HG02678 (cell line): ENCODE results near the gene PEAK3.

ENCODE experiments used
- ATAC-seq: cut with Tn5 transposase; IDR thresholded peaks from one replicate; pipeline ENCODE4 v1.9.1; 2021; ENCODE audit warnings: mild to moderate bottlenecking, moderate library complexity; ENCODE audit not compliant: unreplicated experiment

PEAK3 gene

GRCh38 chr19:2239771-2240770, 41.9 kb downstream of the PEAK3 start:
- no peak for ATAC-seq

DNA sequence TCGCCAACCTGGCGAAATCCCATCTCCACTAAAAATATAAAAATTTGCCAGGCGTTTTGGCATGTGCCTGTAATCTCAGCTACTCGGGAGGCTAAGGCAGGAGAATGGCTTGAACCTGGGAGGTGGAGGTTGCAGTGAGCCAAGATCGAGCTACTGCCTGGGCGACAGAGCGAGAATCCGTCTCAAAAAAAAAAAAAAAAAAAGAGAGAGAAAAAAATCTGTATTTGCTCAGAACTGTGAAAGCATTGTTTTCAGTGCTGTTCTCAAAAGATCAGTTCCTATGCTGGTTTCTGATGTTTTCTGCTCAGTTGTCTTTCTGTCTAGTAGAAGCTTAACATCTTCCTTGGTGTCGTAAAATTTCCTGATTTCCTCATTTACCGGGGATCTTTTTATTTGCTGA, 42.8 kb downstream of the PEAK3 start:
- no peak for ATAC-seq

DNA sequence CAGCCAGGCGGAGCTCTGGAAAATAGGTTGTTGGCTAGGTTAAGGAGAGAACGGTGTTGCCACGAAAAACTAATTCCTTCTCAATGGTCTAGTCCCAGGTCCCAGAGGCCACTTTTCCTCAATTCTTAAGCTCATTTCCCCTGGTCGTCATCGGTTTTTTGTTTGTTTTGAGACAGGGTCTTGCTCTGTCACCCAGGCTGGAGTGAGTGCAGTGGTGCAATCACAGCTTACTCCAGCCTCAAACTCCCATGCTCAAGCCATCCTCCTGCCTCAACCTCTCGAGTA, 44.2 kb downstream of the PEAK3 start:
- ATAC-seq = no peak

- no peak for ATAC-seq
Measured at GRCh38 chr19:2237051-2237868, 44.7 kb downstream of the PEAK3 start.

DNA sequence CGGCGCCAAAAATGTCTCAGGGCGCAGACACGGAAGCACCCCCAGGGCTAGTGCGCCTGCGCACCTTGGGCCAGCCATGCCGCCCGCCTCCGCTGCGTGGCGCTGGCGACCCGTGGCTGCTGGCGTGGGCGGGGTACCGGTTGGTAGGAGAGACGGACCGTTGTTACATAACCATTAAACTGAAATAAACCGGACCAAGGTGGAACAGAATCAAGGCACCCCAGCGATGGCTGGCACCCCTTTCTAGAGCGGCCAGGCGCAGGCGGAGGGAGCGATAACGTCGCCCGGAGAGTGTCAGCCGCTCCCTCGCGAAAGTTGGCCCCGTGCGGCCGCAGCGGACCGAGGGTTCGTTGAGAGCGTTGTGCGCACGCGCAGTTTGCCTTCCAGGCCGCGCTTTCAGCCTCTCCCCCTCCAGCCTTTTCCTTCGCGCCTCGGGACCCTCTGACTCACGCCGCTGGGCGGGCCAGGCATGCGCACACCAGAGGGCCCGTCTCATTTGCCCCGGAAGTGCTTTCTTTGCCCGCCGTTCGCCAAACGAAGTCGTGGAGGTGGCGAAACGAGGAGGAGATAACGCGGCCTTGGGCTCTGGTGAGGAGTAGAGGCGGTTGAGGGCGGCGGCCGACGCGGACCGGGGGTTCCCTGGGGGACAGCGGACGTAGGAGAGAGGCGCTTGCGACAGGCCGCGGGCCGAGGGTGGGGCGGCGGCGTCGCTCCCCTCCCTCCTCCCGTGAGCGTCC, 45.5 kb downstream of the PEAK3 start, which contains the start of the genes PLEKHJ1 and SF3A2:
TSS of gene PLEKHJ1 (minus strand) at position 16 of the 737 bp plus-strand sequence. CDS start 81 bp downstream, outside the sequence.
TSS of gene SF3A2 (plus strand) at position 511 of the 737 bp plus-strand sequence. CDS start 6,595 bp downstream, outside the sequence.
- ATAC-seq = peak; percentile 74

DNA sequence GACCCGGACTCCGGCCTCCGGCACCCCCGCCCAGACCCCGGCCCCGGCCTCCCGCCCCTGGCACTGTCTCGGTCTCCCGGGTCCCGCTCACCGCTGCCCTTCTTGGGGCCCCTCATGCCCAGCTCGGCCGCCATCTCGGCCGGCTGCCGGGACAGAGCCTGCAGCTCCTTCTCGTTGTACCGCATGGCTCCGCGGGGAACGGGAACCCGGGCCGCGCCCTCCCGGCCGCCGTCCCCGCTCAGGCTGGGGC, 46.0 kb downstream of the PEAK3 start:
- ATAC-seq = peak; percentile 15

DNA sequence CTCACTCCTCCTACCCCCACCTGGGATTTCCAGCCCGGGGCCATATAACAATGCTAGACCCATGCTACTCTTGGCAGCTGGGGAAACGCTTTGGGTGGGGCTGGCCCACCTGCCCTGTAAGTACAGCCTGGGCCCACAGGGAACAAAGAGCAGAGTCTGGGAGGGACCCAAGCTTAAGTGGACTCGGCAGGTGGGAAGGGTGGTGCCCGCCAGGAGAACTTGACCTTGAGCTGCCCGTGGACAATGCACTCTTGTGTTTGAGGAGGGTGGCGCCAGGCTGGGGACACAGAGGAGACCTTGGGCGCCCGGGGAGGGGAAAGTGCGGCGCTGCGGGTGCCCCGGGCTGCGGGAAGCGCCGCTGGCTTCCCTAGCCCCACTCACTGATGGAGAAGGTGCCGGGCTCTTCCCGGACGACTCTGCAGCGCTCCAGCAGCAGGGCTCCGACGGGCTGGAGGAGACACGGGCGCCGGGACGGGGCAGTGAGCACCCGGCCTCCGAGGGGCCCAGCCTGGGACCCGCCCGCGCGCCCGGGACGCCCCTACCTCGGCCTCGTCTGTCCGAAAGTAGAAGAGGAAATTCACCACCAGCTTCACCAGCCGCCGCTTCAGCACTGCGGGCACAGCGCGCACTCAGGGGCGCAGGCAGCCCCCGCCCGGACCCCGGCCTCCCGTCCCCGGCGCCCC, 46.5 kb downstream of the PEAK3 start:
- ATAC-seq = peak; percentile 6

- no peak for ATAC-seq
Measured at GRCh38 chr19:2234996-2235380, 47.0 kb downstream of the PEAK3 start.

- ATAC-seq = no peak
Measured at GRCh38 chr19:2233601-2234280, 48.2 kb downstream of the PEAK3 start.

DNA sequence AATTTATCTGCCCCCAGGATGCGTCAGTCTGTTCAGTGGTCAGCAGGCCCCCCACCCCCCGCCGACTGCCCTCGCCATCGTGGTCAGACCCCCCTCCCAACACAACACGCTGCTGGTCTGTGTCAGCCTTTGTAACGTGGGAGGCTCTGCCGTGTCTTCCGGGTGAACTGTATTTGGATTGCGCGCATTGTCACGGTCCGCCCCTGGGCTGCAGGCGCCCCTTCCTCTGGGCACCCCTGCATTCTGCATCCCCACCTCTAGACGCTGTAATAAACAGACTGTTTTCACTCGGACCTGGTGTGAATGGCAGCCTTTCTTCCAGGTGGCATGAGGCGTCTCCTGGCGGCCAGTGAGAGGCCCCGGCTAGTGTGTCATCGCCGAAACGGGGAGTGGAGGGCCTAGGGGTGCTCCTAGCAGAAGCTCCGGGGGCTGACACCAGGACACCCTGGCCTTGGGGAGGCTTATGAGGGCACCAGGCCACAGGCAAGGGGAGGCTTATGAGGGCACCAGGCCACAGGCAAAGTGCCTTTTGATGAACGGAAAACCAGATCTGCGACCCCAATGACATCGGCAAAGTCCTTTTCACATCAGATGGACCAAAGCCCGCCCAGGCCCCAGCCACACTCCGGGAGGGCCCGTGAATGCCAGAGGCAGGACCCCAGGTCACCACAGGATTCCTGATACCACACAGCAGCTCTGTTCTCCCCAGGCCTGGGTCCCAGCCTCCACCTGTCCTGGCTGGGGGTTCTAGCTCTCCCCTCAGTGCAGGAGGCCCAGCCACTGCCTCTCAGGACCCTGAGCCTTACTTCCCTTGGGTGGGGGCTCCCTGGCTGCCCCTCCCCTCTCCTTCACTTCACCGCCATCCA, 49.5 kb downstream of the PEAK3 start:
- no peak for ATAC-seq

- ATAC-seq = no peak
Measured at GRCh38 chr19:2231621-2232221, 50.3 kb downstream of the PEAK3 start.

GRCh38 chr19:2230807-2231533, 51.0 kb downstream of the PEAK3 start:
- ATAC-seq = no peak

DNA sequence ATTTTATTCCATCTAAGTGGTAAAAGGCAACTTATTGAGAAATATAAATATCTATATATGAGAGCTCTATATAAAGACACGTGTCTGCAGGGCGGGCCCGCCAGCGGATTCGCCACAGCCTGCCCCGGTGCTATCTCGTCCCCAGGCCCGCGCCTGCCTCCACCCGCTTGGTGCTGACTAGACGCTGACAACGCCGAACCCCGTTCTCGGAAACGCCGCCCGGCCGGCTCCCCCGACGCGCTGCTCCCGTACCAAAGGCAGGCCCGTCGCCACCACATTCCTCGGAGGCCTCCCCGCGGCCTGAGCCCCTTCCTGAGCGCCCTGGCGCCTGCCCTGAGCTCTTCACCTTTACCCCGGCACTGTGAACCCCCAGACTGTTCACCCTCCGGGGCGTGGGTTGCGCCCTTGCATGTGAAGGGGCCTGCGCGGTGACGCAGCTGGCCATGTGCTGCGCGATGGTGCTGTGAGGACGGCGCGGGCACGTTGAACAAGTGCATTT, 51.9 kb downstream of the PEAK3 start:
- ATAC-seq = no peak

- no peak for ATAC-seq
Measured at GRCh38 chr19:2229103-2230032, 52.6 kb downstream of the PEAK3 start.

GRCh38 chr19:2228157-2229030, 53.6 kb downstream of the PEAK3 start:
- ATAC-seq = no peak
